GM13977 (cell line): ENCODE results near the gene MSANTD1.

ENCODE experiments used
- DNase-seq: peaks from one replicate; pipeline ENCODE4 v3.0.0; 2012; ENCODE audit warnings: low spot score
- in situ Hi-C: fragments of 300-500 bp; cut with MboI; formaldehyde crosslinking; loops from one replicate; pipeline ENCODE4 v1.12.0; 2022; ENCODE audit warnings: low sequenced_read_pairs, low pct_unique_long_range_greater_than_20kb, mixed read lengths, inconsistent platforms; ENCODE audit not compliant: unreplicated experiment
- TF ChIP-seq, protein P1 (sequence below): IDR thresholded peaks from 2 replicates; pipeline ENCODE4 v1.5.1; 2012; ENCODE audit warnings: mild to moderate bottlenecking, control low read depth; ENCODE audit not compliant: insufficient read depth; ENCODE audit errors: extremely low read depth, missing control alignments

Gene MSANTD1

DNA sequence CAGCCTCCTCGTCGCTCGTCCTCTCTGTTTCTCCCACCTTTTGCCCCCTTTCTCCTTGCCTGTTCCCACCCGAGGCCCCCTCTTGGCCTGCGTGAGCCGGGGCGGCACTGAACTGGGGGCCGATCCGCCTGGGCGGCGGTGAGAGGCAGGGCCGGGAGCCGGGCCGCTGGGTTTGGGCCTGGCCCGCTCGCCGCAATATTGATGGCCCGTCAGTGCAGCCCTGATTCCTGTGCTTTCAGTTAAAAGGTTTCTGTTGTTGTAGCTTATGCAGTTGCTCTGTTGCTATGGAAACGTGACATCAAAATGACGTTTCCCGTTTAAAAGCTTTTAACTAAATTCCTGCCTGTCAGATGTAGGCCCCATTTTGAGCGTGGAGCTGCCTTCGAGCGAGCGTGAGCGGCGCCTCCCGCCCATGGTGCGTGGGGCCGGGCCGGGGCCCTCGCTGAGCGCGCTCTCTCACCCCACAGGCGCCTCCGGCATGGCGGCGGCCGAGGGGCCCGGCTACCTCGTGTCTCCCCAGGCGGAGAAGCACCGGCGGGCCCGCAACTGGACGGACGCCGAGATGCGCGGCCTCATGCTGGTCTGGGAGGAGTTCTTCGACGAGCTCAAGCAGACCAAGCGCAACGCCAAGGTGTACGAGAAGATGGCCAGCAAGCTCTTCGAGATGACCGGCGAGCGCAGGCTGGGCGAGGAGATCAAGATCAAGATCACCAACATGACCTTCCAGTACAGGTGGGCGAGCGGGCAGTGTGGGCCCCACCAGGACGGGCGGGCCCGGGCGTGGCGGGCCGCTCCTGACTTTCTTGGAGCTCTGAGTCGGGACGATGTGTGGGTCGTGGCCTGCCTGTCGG, at the start of gene MSANTD1:
MSANTD1 (plus strand) TSS at position 349 of the 851 bp plus-strand sequence; CDS start at position 413, 64 bp downstream.
- in situ Hi-C loops: no loop called here
- TF ChIP-seq, protein P1, sequence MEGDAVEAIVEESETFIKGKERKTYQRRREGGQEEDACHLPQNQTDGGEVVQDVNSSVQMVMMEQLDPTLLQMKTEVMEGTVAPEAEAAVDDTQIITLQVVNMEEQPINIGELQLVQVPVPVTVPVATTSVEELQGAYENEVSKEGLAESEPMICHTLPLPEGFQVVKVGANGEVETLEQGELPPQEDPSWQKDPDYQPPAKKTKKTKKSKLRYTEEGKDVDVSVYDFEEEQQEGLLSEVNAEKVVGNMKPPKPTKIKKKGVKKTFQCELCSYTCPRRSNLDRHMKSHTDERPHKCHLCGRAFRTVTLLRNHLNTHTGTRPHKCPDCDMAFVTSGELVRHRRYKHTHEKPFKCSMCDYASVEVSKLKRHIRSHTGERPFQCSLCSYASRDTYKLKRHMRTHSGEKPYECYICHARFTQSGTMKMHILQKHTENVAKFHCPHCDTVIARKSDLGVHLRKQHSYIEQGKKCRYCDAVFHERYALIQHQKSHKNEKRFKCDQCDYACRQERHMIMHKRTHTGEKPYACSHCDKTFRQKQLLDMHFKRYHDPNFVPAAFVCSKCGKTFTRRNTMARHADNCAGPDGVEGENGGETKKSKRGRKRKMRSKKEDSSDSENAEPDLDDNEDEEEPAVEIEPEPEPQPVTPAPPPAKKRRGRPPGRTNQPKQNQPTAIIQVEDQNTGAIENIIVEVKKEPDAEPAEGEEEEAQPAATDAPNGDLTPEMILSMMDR: no peak
- no peak for DNase-seq

DNA sequence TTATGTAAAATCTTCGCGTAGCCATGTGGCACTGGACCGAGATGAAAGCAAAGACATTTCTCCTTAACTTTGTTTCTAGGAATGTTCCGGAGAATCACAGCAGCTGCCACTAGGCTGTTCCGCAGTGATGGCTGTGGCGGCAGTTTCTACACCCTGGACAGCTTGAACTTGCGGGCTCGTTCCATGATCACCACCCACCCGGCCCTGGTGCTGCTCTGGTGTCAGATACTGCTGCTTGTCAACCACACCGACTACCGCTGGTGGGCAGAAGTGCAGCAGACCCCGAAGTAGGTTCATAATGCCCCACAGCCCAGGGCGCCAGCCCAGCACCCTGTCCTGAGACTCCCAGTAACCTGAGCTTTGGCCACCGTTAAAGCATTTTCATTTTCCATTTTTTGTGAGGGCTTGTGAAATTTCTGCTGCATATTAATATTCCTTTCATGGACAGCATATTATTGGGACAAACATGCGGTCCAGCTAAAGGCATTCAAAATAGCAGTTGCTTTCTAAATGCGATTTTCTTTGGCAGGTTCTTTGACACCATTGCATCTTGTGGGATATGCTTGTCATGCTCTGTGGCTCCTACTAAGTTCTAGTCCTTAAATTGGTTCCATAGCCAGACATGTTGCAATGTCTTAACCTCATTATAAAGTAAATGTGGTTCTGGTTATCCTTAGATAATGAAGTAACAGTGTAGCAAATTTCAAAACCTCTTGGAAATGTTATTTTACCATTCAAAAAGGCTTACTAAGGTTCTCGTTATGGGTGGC, 49.1 kb upstream of the MSANTD1 start:
- in situ Hi-C loops: no loop called here
- DNase-seq: no peak

DNA sequence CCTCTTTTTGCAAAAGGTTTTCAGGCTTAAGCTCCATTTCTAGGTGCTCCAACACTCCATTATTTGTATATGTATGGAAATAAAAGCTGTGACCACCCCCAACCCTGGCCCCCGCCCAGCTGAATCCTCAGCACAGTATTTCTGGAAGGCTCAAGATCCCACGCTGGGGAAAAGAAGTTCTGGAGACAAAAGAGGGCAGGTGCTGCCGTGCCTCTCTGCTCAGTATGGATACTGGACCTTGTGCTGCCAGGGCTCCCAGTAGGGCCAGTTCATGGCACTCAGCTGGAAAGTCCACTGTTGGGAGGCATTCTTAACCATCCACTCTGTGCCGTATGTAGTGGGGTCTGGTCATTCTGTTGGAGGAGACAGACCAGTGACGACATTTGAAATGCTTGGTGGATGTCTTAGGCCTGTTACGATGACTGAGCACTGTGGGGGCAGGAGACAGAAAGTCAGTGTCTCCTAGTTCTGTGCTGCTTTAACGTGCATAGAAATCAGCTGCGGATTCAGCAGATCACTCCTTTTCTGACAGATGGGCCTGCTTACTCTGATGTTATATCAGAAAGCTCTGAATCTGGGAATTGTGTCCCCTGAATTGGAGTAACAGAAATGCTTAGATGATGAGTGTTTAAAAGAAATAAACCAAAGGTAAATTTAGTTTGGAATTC, 48.4 kb upstream of the MSANTD1 start:
- in situ Hi-C loops: no loop called here
- TF ChIP-seq, protein P1: no peak
- no peak for DNase-seq

More for the DNA sequence above, 49.1 kb upstream of the MSANTD1 start:
- TF ChIP-seq, protein P1: no peak

DNA sequence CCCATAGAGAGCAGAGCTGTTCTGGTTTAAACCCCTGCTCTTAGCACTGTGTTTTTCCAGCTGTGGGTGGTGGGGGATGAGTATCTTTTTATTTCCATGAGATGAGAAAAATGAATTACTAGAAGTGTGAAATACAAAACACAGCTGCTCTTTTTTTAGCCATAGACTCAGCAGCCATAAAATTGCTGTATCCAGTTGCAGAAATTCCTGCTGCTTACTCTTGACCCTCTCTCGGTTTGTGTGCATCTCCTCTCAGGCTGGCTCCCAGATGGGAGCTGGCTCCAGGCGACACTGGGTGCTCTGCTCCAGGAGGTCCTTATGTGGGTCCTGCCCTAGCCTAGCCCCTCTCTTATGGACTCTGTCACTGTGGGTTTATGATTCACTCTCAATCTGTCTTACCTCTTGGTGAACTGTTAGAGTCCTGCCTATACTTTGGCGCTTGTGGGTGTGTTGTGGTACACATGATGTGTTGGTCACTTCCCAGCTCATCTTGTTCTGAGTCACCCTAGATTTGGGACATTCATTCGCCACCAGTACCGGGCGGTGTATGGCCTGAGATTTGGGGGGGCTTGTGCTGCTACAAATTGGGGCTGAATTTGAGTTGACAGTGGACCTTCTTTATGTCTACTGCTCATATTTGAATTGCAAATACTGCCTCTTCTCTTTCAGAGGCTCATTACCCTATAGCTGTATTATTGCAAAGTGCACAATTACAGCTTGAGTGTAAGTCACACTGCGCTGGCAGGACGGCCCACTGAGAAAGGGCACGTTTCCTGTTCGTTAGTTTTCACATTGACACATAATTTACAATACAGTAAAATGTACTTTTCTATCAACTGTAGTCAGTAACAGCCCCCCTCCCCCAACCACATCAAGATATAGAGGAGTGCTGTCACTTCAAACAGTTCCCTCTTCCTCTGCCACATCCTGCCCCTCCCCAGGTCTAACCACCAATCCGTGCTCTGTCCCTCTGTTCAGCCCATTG, 46.9 kb upstream of the MSANTD1 start:
- peak; percentile 68 for DNase-seq
- TF ChIP-seq, protein P1: no peak
- in situ Hi-C loops: no loop called here

DNA sequence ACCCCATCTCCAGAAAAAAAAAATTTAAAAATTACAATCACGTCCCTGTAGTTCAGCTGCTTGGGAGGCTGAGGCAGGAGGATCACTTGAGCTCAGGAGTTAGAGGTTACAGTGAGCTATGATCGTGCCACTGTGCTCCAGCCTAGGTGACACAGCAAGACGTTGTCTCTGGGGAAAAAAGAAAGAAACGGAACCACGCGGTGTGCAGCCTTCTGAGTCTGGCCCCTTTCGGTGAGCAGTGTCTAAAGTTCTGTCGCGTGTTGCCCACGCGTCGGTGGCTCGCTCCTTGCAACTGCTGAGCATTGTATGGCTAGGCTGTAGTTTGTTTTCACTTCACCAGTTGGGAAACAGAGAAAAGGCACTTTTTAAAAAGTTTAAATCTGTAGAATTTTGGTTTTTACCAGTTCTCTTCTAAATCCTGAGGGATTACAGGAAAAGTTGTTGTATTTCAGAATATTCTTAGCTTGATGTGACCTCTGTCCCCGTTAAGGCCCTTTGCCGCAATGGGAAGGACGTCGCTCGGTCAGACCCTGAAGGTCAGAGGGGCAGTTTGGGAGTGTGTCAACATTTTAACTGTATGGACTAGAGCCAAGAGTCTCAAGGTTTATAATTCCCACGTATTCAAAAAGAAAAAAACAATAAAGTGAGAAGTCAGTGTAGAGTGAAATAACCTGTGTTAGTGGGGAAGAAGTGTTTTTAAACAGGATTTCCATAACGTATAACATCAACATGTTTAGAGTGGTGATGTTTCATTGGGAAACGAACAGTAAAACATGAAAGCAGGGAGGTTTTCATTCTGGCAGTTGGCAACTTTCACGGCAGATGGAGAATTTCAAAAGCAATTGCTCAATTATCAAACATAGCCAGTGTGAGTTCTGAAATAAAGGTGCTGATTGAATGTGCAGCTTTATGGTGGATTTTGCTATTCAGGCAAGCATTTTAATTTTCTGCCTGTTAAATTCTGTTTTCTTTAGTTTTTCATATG, 45.8 kb upstream of the MSANTD1 start:
- in situ Hi-C loops: no loop called here
- no peak for DNase-seq
- TF ChIP-seq, protein P1: no peak
